GM21367 (cell line): Measurements from ENCODE around the gene SLC38A1.
A peak's percentile ranks its signal among the peaks of the same experiment; 100 is the strongest.
"Not testable (repeated sequence)": the region's sequence is repeated elsewhere in the genome, so short reads cannot be mapped to it uniquely, and the experiment has no call there.

Experiments
- ATAC-seq: cut with Tn5 transposase; IDR thresholded peaks from one replicate; pipeline ENCODE4 v1.9.1; 2021; ENCODE audit not compliant: unreplicated experiment

Gene SLC38A1

GRCh38 chr12:46268583-46269428, at the start of gene SLC38A1:
TSS of gene SLC38A1 (minus strand) at chr12:46269043. CDS start at chr12:46239800, 29,243 bp downstream.
- ATAC-seq, result peak; percentile 61

- no peak for ATAC-seq
These were observed 49.2 kb upstream of the SLC38A1 start for GRCh38 chr12:46318037-46318436.

GRCh38 chr12:46304070-46304469, 35.2 kb upstream of the SLC38A1 start:
- no peak for ATAC-seq

GRCh38 chr12:46303039-46303666, 34.3 kb upstream of the SLC38A1 start:
- no peak for ATAC-seq

- ATAC-seq, result no peak
These were observed 32.1 kb upstream of the SLC38A1 start for GRCh38 chr12:46300910-46301309.

GRCh38 chr12:46299851-46300250, 31.0 kb upstream of the SLC38A1 start:
- no peak for ATAC-seq

- no peak for ATAC-seq
These were observed 29.4 kb upstream of the SLC38A1 start for GRCh38 chr12:46298261-46298660.

- ATAC-seq, result no peak
These were observed 28.0 kb upstream of the SLC38A1 start for GRCh38 chr12:46296822-46297221.

- no peak for ATAC-seq
These were observed 24.0 kb upstream of the SLC38A1 start for GRCh38 chr12:46292754-46293402.

GRCh38 chr12:46291953-46292352, 23.1 kb upstream of the SLC38A1 start:
- ATAC-seq, result not testable (repeated sequence)

- not testable (repeated sequence) for ATAC-seq
These were observed 16.3 kb upstream of the SLC38A1 start for GRCh38 chr12:46285177-46285576.

- ATAC-seq, result no peak
These were observed 14.0 kb upstream of the SLC38A1 start for GRCh38 chr12:46282829-46283228.

- ATAC-seq, result no peak
These were observed 7.9 kb upstream of the SLC38A1 start for GRCh38 chr12:46276756-46277155.

GRCh38 chr12:46271863-46272262, 3.0 kb upstream of the SLC38A1 start:
- ATAC-seq, result no peak

- peak; percentile 6 for ATAC-seq
These were observed 792 bp upstream of the SLC38A1 start for GRCh38 chr12:46269429-46270241.

GRCh38 chr12:46267825-46268582, 839 bp downstream of the SLC38A1 start:
- ATAC-seq, result no peak

GRCh38 chr12:46267575-46267824, 1.3 kb downstream of the SLC38A1 start:
- ATAC-seq, result no peak

GRCh38 chr12:46266869-46267574, 1.8 kb downstream of the SLC38A1 start:
- ATAC-seq, result no peak

- ATAC-seq, result no peak
These were observed 2.5 kb downstream of the SLC38A1 start for GRCh38 chr12:46266382-46266791.

- ATAC-seq, result no peak
These were observed 3.1 kb downstream of the SLC38A1 start for GRCh38 chr12:46265734-46266133.
